MM.1S (cell line): ENCODE results near the gene ABCB8.
"Not testable (repeated sequence)": the region's sequence is repeated elsewhere in the genome, so short reads cannot be mapped to it uniquely, and the experiment has no call there.

Experiments
- DNase-seq: peaks from one replicate; pipeline ENCODE4 v3.0.0-alpha.2; 2015
- H2AFZ ChIP-seq: fragments of 300-600 bp; sonication (generic); 2 replicates; pipeline ENCODE4 v1.6.0; 2016; ENCODE audit warnings: antibody characterized with exemption, low read length
- H3F3A ChIP-seq: fragments of 300-600 bp; sonication (generic); 2 replicates; pipeline ENCODE4 v1.6.1; 2016; ENCODE audit warnings: mild to moderate bottlenecking, antibody characterized with exemption, low read length, moderate library complexity, mixed read lengths; ENCODE audit not compliant: insufficient read depth
- H3K27ac ChIP-seq: fragments of 300-600 bp; sonication (generic); 2 replicates; pipeline ENCODE4 v1.5.1; 2016; ENCODE audit warnings: mild to moderate bottlenecking, low read length
- H3K27me3 ChIP-seq: fragments of 300-600 bp; sonication (generic); replicated peaks from 2 replicates; pipeline ENCODE4 v1.6.0; 2016; ENCODE audit warnings: low read length; ENCODE audit not compliant: insufficient read depth
- H3K36me3 ChIP-seq: fragments of 300-600 bp; sonication (generic); replicated peaks from 2 replicates; pipeline ENCODE4 v1.6.1; 2016; ENCODE audit warnings: mild to moderate bottlenecking, low read length, mixed read lengths; ENCODE audit not compliant: insufficient read depth
- H3K4me1 ChIP-seq: fragments of 300-600 bp; sonication (generic); 2 replicates; pipeline ENCODE4 v1.6.1; 2016; ENCODE audit warnings: low read length, mixed read lengths
- H3K4me2 ChIP-seq: fragments of 300-600 bp; sonication (generic); 2 replicates; pipeline ENCODE4 v1.6.0; 2016; ENCODE audit warnings: low read depth, low read length
- H3K4me3 ChIP-seq: fragments of 300-600 bp; sonication (generic); 2 replicates; pipeline ENCODE4 v1.5.1; 2016; ENCODE audit warnings: low read length, mixed read lengths
- H3K79me2 ChIP-seq: fragments of 300-600 bp; sonication (generic); 2 replicates; pipeline ENCODE4 v1.6.1; 2016; ENCODE audit warnings: mixed run types, low read length, mixed read lengths
- H3K9ac ChIP-seq: fragments of 300-600 bp; sonication (generic); 2 replicates; pipeline ENCODE4 v1.6.1; 2016; ENCODE audit warnings: low read length, mixed read lengths
- H3K9me2 ChIP-seq: fragments of 300-600 bp; sonication (generic); replicated peaks from 2 replicates; pipeline ENCODE4 v1.6.1; 2016; ENCODE audit warnings: mild to moderate bottlenecking, low read length, mixed read lengths; ENCODE audit not compliant: insufficient read depth
- H3K9me3 ChIP-seq: fragments of 300-600 bp; sonication (generic); replicated peaks from 2 replicates; pipeline ENCODE4 v1.6.1; 2016; ENCODE audit warnings: mild to moderate bottlenecking, low read length, mixed read lengths; ENCODE audit not compliant: insufficient read depth
- H4K20me1 ChIP-seq: fragments of 300-600 bp; sonication (generic); 2 replicates; pipeline ENCODE4 v1.6.1; 2016; ENCODE audit warnings: mild to moderate bottlenecking, low read length, moderate library complexity, mixed read lengths; ENCODE audit not compliant: insufficient read depth
- CTCF ChIP-seq: fragments of 300-600 bp; sonication (generic); IDR thresholded peaks from 2 replicates; pipeline ENCODE4 v1.5.1; 2016; ENCODE audit warnings: antibody characterized with exemption, low read length, mixed read lengths
- EZH2 ChIP-seq: fragments of 300-600 bp; sonication (generic); optimal IDR thresholded peaks from 2 replicates; pipeline ENCODE3; 2017; ENCODE audit warnings: low read depth, mild to moderate bottlenecking, antibody characterized with exemption, low read length, mixed read lengths
- EZH2phosphoT487 ChIP-seq: fragments of 300-600 bp; sonication (generic); IDR thresholded peaks from 2 replicates; pipeline ENCODE4 v1.6.1; 2018; ENCODE audit warnings: antibody characterized with exemption, low read length

ABCB8 gene

GRCh38 chr7:151040616-151041375 is 12.5 kb downstream of the ABCB8 start:
- no peaks in the 10 kb centered on the region for H3K9me3 ChIP-seq
- no peaks in the 10 kb centered on the region for H3K9me2 ChIP-seq
- no peak overlapping the region for H3K27ac ChIP-seq
- H3K4me1 ChIP-seq: no peaks in the 10 kb centered on the region
- H3K79me2 ChIP-seq: no peaks in the 10 kb centered on the region
- no peaks in the 10 kb centered on the region for H3F3A ChIP-seq
- H3K4me2 ChIP-seq: no peak overlapping the region
- TF ChIP-seq EZH2 (no peak), EZH2phosphoT487 (no peak), CTCF (no peak)
- no peaks in the 10 kb centered on the region for H4K20me1 ChIP-seq
- H3K9ac ChIP-seq: no peak overlapping the region
- no peaks in the 10 kb centered on the region for H3K36me3 ChIP-seq
- no peaks in the 10 kb centered on the region for H3K27me3 ChIP-seq
- H2AFZ ChIP-seq: no peak overlapping the region
- no peak overlapping the region for H3K4me3 ChIP-seq
- DNase-seq: no peak

- H3K9me3 ChIP-seq, H3K9me2 ChIP-seq, H3K4me3 ChIP-seq, H3K27me3 ChIP-seq, H3K4me2 ChIP-seq, H3K36me3 ChIP-seq, H3K9ac ChIP-seq, DNase-seq, H3K79me2 ChIP-seq, H3K27ac ChIP-seq, H4K20me1 ChIP-seq, H3F3A ChIP-seq, H2AFZ ChIP-seq, H3K4me1 ChIP-seq: not testable (repeated sequence)
Observed at GRCh38 chr7:151043449-151043848, 15.2 kb downstream of the ABCB8 start.

GRCh38 chr7:151043959-151044358 is 15.7 kb downstream of the ABCB8 start:
- no peak overlapping the region for H3K4me3 ChIP-seq
- H3K9me2 ChIP-seq: no peaks in the 10 kb centered on the region
- no peaks in the 10 kb centered on the region for H3K36me3 ChIP-seq
- no peak overlapping the region for H3K4me2 ChIP-seq
- no peak overlapping the region for H3K9ac ChIP-seq
- no peaks in the 10 kb centered on the region for H3K4me1 ChIP-seq
- H3K79me2 ChIP-seq: no peaks in the 10 kb centered on the region
- no peak overlapping the region for H3K27ac ChIP-seq
- no peak overlapping the region for H2AFZ ChIP-seq
- H3F3A ChIP-seq: no peaks in the 10 kb centered on the region
- H3K9me3 ChIP-seq: no peaks in the 10 kb centered on the region
- H3K27me3 ChIP-seq: no peaks in the 10 kb centered on the region
- TF ChIP-seq EZH2: no peak
- no peak for TF ChIP-seq EZH2phosphoT487
- no peak for TF ChIP-seq CTCF
- no peaks in the 10 kb centered on the region for H4K20me1 ChIP-seq
- no peak for DNase-seq

- H3F3A ChIP-seq: no peaks in the 10 kb centered on the region
- TF ChIP-seq EZH2: no peak
- no peak for TF ChIP-seq CTCF
- no peak overlapping the region for H3K9ac ChIP-seq
- H3K9me3 ChIP-seq: no peaks in the 10 kb centered on the region
- H2AFZ ChIP-seq: no peak overlapping the region
- no peaks in the 10 kb centered on the region for H3K36me3 ChIP-seq
- H3K27ac ChIP-seq: no peak overlapping the region
- H3K27me3 ChIP-seq: peaks cover 8% of the 10 kb centered on the region
- no peak overlapping the region for H3K4me2 ChIP-seq
- H3K4me3 ChIP-seq: no peak overlapping the region
- H4K20me1 ChIP-seq: no peaks in the 10 kb centered on the region
- no peaks in the 10 kb centered on the region for H3K79me2 ChIP-seq
- no peaks in the 10 kb centered on the region for H3K4me1 ChIP-seq
- no peak for DNase-seq
- no peaks in the 10 kb centered on the region for H3K9me2 ChIP-seq
Observed at GRCh38 chr7:151045262-151045661, 17.0 kb downstream of the ABCB8 start.
